HepG2 (cell line): ENCODE data around the gene NME7. TPM values are rescaled to one million over a fixed set of nuclear protein-coding genes. Genes with fewer than 3 reads are reported as not detected.
A peak's percentile ranks its signal among the peaks of the same experiment; 100 is the strongest.

ENCODE experiments used
- CHD4 ChIP-seq: fragments of 200-600 bp; sonication (generic); IDR thresholded peaks from 2 replicates; pipeline ENCODE4 v1.7.0; 2017; ENCODE audit warnings: mild to moderate bottlenecking, low read length, borderline replicate concordance
- DBP ChIP-seq: sonication (generic); formaldehyde crosslinking; IDR thresholded peaks from 2 replicates; pipeline ENCODE4 v1.4.0; 2020; ENCODE audit warnings: missing genetic modification reagents; ENCODE audit errors: not compliant biosample characterization
- FOXK2 ChIP-seq: fragments of 450-650 bp; IDR thresholded peaks from 2 replicates; pipeline ENCODE4 v1.6.1; 2016
- GABPA ChIP-seq, 2 experiments: IDR thresholded peaks; 2 replicates each; pipeline ENCODE4 v1.6.1; 2011 to 2016; ENCODE audit warnings: low read depth in 2 of 2, low read length in 1 of 2, missing biosample characterization in 1 of 2, missing genetic modification characterization in 1 of 2
- GTF3A ChIP-seq: sonication (generic); formaldehyde crosslinking; conservative IDR thresholded peaks from 2 replicates; pipeline ENCODE4 v1.4.0; 2020; ENCODE audit warnings: mild to moderate bottlenecking, missing genetic modification reagents
- MAFF ChIP-seq: IDR thresholded peaks from 2 replicates; pipeline ENCODE4 v1.6.1; 2011; ENCODE audit warnings: low read depth, low read length, improper control_type of control experiment
- MAFG ChIP-seq: sonication (generic); formaldehyde crosslinking; IDR thresholded peaks from 2 replicates; pipeline ENCODE4 v1.5.1; 2020; ENCODE audit warnings: mild to moderate bottlenecking, missing genetic modification reagents
- PPARG ChIP-seq: conservative IDR thresholded peaks from 2 replicates; pipeline ENCODE4 v1.6.1; 2016; ENCODE audit warnings: missing biosample characterization, missing genetic modification reagents
- RELA ChIP-seq: sonication (generic); formaldehyde crosslinking; IDR thresholded peaks from 2 replicates; pipeline ENCODE4 v1.4.0; 2020; ENCODE audit warnings: missing genetic modification reagents
- RFX5 ChIP-seq: IDR thresholded peaks from 2 replicates; pipeline ENCODE4 v1.6.1; 2011; ENCODE audit warnings: low read depth, low read length, improper control_type of control experiment
- SCMH1 ChIP-seq: sonication (generic); formaldehyde crosslinking; IDR thresholded peaks from 2 replicates; pipeline ENCODE4 v1.9.0; 2021; ENCODE audit warnings: missing genetic modification reagents, mild to moderate bottlenecking, borderline replicate concordance
- SP2 ChIP-seq: sonication (generic); formaldehyde crosslinking; IDR thresholded peaks from 2 replicates; pipeline ENCODE4 v1.5.1; 2020; ENCODE audit warnings: mild to moderate bottlenecking, missing genetic modification reagents
- SPEN ChIP-seq: sonication (generic); formaldehyde crosslinking; IDR thresholded peaks from 2 replicates; pipeline ENCODE4 v1.5.1; 2020; ENCODE audit warnings: low read depth, mild to moderate bottlenecking, missing genetic modification reagents
- STAT5B ChIP-seq: sonication (generic); formaldehyde crosslinking; IDR thresholded peaks from 2 replicates; pipeline ENCODE4 v1.4.0; 2020; ENCODE audit warnings: missing genetic modification reagents
- ZNF251 ChIP-seq: sonication (generic); formaldehyde crosslinking; IDR thresholded peaks from 2 replicates; pipeline ENCODE4 v1.9.0; 2021; ENCODE audit warnings: mild to moderate bottlenecking, missing genetic modification reagents
- ZNF343 ChIP-seq: sonication (generic); formaldehyde crosslinking; IDR thresholded peaks from 2 replicates; pipeline ENCODE4 v1.4.0; 2020; ENCODE audit warnings: mild to moderate bottlenecking, missing genetic modification reagents
- ZNF672 ChIP-seq: sonication (generic); formaldehyde crosslinking; IDR thresholded peaks from 2 replicates; pipeline ENCODE4 v1.8.1; 2022; ENCODE audit warnings: missing genetic modification reagents
- ZNF720 ChIP-seq: sonication (generic); formaldehyde crosslinking; IDR thresholded peaks from 2 replicates; pipeline ENCODE4 v1.4.0; 2020; ENCODE audit warnings: missing genetic modification reagents
- ZNF746 ChIP-seq: sonication (generic); formaldehyde crosslinking; IDR thresholded peaks from 2 replicates; pipeline ENCODE4 v1.8.0; 2022; ENCODE audit warnings: mild to moderate bottlenecking, missing genetic modification reagents
- ZSCAN31 ChIP-seq: sonication (generic); formaldehyde crosslinking; IDR thresholded peaks from 2 replicates; pipeline ENCODE4 v1.5.0; 2020; ENCODE audit warnings: low read depth, mild to moderate bottlenecking, missing genetic modification reagents
- polyA plus RNA-seq, 8 experiments: library from polyadenylated mRNA; depleted of rRNA in 3 of 8; stranded (reverse) in 7 of 8; unstranded in 1 of 8; fragments of >200 nt; fragmentation: Illumina TruSeq in 4 of 8; extraction: Trizol in 4 of 8; gene quantifications; 2 replicates each; pipeline versions ENCODE4 v1.2.1 to v1.2.3, GENCODE V29; 2011 to 2016; ENCODE audit warnings: low read depth in 4 of 8, missing spikeins in 1 of 8, mixed read lengths in 1 of 8; ENCODE audit not compliant: insufficient read depth in 1 of 8
- total RNA-seq, 5 experiments: library from RNA; depleted of rRNA; stranded (reverse); fragments of >200 nt; fragmentation: Illumina TruSeq; extraction: Trizol; gene quantifications; 2 replicates each; pipeline ENCODE4 v1.2.3, GENCODE V29; 2016; ENCODE audit warnings: low read depth in 1 of 5
- TF ChIP-seq, protein P1 (sequence below): sonication (generic); formaldehyde crosslinking; IDR thresholded peaks from 2 replicates; pipeline ENCODE4 v1.4.0; 2020; ENCODE audit warnings: mild to moderate bottlenecking, low read depth, missing genetic modification reagents
- TF ChIP-seq, protein P2 (sequence below): fragments of 450-650 bp; IDR thresholded peaks from 2 replicates; pipeline ENCODE4 v1.6.1; 2017
- TF ChIP-seq, protein P3 (sequence below): sonication (generic); formaldehyde crosslinking; IDR thresholded peaks from 2 replicates; pipeline ENCODE4 v1.8.0; 2022; ENCODE audit warnings: missing genetic modification reagents, mild to moderate bottlenecking, borderline replicate concordance
- TF ChIP-seq, protein P4 (sequence below): sonication (generic); IDR thresholded peaks from 2 replicates; pipeline ENCODE4 v1.6.1; 2016; ENCODE audit warnings: low read depth, borderline replicate concordance
- TF ChIP-seq, protein P5 (sequence below): sonication (generic); formaldehyde crosslinking; IDR thresholded peaks from 2 replicates; pipeline ENCODE4 v1.8.0; 2022; ENCODE audit warnings: mild to moderate bottlenecking, missing genetic modification reagents, moderate library complexity

The NME7 gene
- total and polyA plus RNA-seq, 2 of the 13 experiments (the other 11 are each of a cell fraction or from before 2014, with no cell fraction given), result 9.4 to 22.5 TPM

DNA sequence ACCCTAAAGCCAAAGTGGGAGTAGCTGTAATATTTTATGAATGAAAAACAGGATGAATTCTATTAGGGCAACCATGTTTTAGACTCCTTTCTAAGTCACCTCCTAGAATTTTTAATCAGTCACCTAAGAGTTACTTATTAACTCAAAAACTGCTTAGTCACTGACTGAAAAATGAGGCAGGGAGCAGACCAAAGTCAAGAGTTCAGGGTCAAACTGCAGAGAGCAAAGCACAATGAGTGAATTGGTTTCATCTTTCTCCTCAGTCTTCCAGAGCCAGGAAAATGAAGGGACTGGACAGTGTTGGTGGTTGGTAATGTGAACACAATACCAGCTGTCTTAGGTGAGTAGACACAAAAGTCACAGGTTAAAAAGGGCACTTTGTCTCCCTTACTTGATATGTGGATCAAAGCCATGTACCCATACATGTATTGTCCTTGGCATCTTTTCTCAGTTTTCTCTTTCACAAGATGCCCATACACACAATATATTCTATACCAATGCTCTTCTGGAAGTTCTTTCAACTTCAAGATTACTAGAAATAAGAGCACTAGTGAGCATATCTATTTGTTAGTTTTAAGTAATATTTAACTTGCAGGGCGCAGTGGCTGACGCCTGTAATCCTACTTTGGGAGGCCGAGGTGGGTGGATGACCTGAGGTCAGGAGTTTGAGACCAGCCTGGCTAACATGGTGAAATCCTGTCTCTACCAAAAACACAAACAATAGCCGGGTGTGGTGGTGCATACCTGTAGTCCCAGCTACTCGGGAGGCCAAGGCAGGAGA, 218.9 kb downstream of the NME7 start (continued):
- TF ChIP-seq, protein P1, sequence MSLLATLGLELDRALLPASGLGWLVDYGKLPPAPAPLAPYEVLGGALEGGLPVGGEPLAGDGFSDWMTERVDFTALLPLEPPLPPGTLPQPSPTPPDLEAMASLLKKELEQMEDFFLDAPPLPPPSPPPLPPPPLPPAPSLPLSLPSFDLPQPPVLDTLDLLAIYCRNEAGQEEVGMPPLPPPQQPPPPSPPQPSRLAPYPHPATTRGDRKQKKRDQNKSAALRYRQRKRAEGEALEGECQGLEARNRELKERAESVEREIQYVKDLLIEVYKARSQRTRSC (CRISPR knock-in tag), result no peak
- TF ChIP-seq RFX5 (no peak), RELA (no peak), CHD4 (peak; percentile 87; the same call in 1 of the 2 replicates), ZNF343 (0 out of 2 replicates have a peak, but pooled peaks have one; percentile 27), ZNF746 (no peak), GABPA (IDR thresholded peaks at IDR 0.05; ENCODE audit: low read depth, low read length) (no peak), GABPA (CRISPR knock-in tag; IDR thresholded peaks at IDR 0.05; ENCODE audit: low read depth) (peak; percentile 45), ZSCAN31 (CRISPR knock-in tag) (no peak), GTF3A (CRISPR knock-in tag) (no peak), ZNF251 (no peak), STAT5B (no peak), MAFF (peak; percentile 86), SP2 (CRISPR knock-in tag) (no peak), MAFG (CRISPR knock-in tag) (0 out of 2 replicates have a peak, but pooled peaks have one; percentile 57), FOXK2 (no peak), SPEN (CRISPR knock-in tag) (peak; percentile 40; the same call in 1 of the 2 replicates), DBP (CRISPR knock-in tag) (no peak), SCMH1 (CRISPR knock-in tag) (no peak), ZNF672 (no peak), PPARG (peak; percentile 82), ZNF720 (CRISPR knock-in tag) (no peak)
- TF ChIP-seq, protein P2, sequence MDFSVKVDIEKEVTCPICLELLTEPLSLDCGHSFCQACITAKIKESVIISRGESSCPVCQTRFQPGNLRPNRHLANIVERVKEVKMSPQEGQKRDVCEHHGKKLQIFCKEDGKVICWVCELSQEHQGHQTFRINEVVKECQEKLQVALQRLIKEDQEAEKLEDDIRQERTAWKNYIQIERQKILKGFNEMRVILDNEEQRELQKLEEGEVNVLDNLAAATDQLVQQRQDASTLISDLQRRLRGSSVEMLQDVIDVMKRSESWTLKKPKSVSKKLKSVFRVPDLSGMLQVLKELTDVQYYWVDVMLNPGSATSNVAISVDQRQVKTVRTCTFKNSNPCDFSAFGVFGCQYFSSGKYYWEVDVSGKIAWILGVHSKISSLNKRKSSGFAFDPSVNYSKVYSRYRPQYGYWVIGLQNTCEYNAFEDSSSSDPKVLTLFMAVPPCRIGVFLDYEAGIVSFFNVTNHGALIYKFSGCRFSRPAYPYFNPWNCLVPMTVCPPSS, result no peak
- TF ChIP-seq, protein P3, sequence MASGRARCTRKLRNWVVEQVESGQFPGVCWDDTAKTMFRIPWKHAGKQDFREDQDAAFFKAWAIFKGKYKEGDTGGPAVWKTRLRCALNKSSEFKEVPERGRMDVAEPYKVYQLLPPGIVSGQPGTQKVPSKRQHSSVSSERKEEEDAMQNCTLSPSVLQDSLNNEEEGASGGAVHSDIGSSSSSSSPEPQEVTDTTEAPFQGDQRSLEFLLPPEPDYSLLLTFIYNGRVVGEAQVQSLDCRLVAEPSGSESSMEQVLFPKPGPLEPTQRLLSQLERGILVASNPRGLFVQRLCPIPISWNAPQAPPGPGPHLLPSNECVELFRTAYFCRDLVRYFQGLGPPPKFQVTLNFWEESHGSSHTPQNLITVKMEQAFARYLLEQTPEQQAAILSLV (CRISPR knock-in tag), result no peak
- TF ChIP-seq, protein P4, sequence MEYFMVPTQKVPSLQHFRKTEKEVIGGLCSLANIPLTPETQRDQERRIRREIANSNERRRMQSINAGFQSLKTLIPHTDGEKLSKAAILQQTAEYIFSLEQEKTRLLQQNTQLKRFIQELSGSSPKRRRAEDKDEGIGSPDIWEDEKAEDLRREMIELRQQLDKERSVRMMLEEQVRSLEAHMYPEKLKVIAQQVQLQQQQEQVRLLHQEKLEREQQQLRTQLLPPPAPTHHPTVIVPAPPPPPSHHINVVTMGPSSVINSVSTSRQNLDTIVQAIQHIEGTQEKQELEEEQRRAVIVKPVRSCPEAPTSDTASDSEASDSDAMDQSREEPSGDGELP, result peak; percentile 81; the same call in 1 of the 2 replicates
- TF ChIP-seq, protein P5, sequence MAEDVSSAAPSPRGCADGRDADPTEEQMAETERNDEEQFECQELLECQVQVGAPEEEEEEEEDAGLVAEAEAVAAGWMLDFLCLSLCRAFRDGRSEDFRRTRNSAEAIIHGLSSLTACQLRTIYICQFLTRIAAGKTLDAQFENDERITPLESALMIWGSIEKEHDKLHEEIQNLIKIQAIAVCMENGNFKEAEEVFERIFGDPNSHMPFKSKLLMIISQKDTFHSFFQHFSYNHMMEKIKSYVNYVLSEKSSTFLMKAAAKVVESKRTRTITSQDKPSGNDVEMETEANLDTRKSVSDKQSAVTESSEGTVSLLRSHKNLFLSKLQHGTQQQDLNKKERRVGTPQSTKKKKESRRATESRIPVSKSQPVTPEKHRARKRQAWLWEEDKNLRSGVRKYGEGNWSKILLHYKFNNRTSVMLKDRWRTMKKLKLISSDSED, result no peak
